HEK293T (cell line): ENCODE data around the gene GAB4.

Source experiments
- CTCF ChIA-PET: fragments of 350-600 bp; formaldehyde crosslinking; extraction: SDS; loops from one replicate; lab custom pipeline; 2021; ENCODE audit warnings: antibody characterized with exemption, inconsistent platforms; lab: Yijun Ruan, JAX
- POLR2A ChIA-PET: fragments of 350-600 bp; formaldehyde crosslinking; extraction: SDS; loops from one replicate; lab custom pipeline; 2020; ENCODE audit warnings: antibody characterized with exemption, inconsistent platforms; lab: Yijun Ruan, JAX
- DNase-seq: peaks from one replicate; pipeline ENCODE4 v3.0.0; 2012; ENCODE audit warnings: mixed read lengths; ENCODE audit errors: extremely low spot score
- ARNT ChIP-seq: fragments of 450-650 bp; IDR thresholded peaks from 2 replicates; pipeline ENCODE4 v1.6.1; 2017; ENCODE audit warnings: mild to moderate bottlenecking
- BHLHE40 ChIP-seq: fragments of 450-650 bp; IDR thresholded peaks from 2 replicates; pipeline ENCODE4 v1.6.1; 2016; ENCODE audit warnings: mild to moderate bottlenecking, moderate library complexity, borderline replicate concordance
- CTBP1 ChIP-seq: fragments of 450-650 bp; IDR thresholded peaks from 2 replicates; pipeline ENCODE4 v1.6.1; 2016; ENCODE audit warnings: borderline replicate concordance
- ELF4 ChIP-seq: fragments of 450-650 bp; IDR thresholded peaks from 2 replicates; pipeline ENCODE4 v1.6.1; 2017; ENCODE audit warnings: antibody characterized with exemption
- FOXA1 ChIP-seq: fragments of 450-650 bp; IDR thresholded peaks from 2 replicates; pipeline ENCODE4 v1.6.1; 2016; ENCODE audit warnings: mild to moderate bottlenecking
- FOXK2 ChIP-seq: fragments of 450-650 bp; IDR thresholded peaks from 2 replicates; pipeline ENCODE4 v1.6.1; 2016; ENCODE audit warnings: mild to moderate bottlenecking
- FOXM1 ChIP-seq: fragments of 450-650 bp; IDR thresholded peaks from 2 replicates; pipeline ENCODE4 v1.6.1; 2017; ENCODE audit warnings: mild to moderate bottlenecking, borderline replicate concordance
- HDGF ChIP-seq: fragments of 450-650 bp; IDR thresholded peaks from 2 replicates; pipeline ENCODE4 v1.6.1; 2017; ENCODE audit warnings: antibody characterized with exemption, borderline replicate concordance
- L3MBTL2 ChIP-seq: fragments of 450-650 bp; conservative IDR thresholded peaks from 2 replicates; pipeline ENCODE4 v1.6.1; 2016; ENCODE audit warnings: mild to moderate bottlenecking
- LEF1 ChIP-seq: fragments of 450-650 bp; IDR thresholded peaks from 2 replicates; pipeline ENCODE4 v1.6.1; 2017; ENCODE audit warnings: mild to moderate bottlenecking, borderline replicate concordance
- NFRKB ChIP-seq: fragments of 450-650 bp; IDR thresholded peaks from 2 replicates; pipeline ENCODE4 v1.6.1; 2016; ENCODE audit warnings: mild to moderate bottlenecking, moderate library complexity
- SP1 ChIP-seq: fragments of 450-650 bp; IDR thresholded peaks from 2 replicates; pipeline ENCODE4 v1.6.1; 2017
- SUZ12 ChIP-seq: fragments of 450-650 bp; IDR thresholded peaks from 2 replicates; pipeline ENCODE4 v1.6.1; 2016; ENCODE audit warnings: mild to moderate bottlenecking
- TARDBP ChIP-seq: fragments of 450-650 bp; IDR thresholded peaks from 2 replicates; pipeline ENCODE4 v1.6.1; 2016
- ZNF384 ChIP-seq: fragments of 450-650 bp; IDR thresholded peaks from 2 replicates; pipeline ENCODE4 v1.6.1; 2016
- TF ChIP-seq, protein P1 (sequence below): fragments of 450-650 bp; IDR thresholded peaks from 2 replicates; pipeline ENCODE4 v1.6.1; 2016

Gene GAB4

DNA sequence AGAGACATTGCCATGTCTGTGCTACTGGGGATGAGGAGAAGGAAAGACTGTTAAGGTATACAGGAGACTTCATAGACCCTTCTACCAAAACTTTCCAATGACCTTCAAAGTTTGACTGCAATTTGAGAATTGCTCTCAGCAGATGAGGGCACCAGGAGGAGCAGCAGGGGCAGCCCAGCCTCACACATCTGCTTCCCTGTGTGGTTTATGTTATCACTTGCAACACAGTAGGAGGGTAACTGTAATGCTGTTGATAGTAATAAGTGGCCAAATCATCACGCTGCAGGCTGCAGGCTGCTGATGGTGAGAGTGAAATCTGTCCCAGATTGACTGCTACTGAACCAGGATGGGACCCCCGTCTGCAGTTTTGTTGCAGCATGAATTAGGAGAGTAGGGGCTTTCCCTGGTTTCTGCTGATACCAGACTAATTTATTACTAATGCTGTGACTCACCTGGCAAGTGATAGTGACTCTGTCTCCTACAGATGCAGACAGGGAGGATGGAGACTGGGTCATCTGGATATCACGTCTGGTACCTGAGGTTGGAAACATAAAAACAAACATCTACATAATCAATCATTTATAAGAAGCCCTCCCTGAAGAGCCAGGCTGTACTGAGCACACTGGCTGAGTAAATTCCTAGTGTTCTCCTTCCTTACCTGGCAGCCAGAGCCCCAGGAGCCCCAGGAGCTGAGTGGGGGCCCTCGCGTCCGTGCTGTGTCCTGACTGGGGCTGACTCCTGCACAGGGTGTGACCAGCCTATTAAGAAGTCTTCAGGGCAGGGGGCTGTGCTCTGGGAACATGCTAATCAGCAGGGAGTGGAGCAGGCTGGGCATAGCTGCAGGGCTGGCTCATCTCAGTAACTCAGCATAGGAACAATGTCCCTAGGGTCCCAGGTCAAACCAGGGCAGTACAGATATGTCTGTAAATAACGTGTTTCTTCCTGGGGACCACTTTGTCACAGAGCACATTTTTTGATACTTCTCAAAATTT is 74.4 kb downstream of the GAB4 start:
- no peak for TF ChIP-seq LEF1
- no peak for TF ChIP-seq NFRKB
- no peak for TF ChIP-seq CTBP1
- no peak for TF ChIP-seq BHLHE40
- TF ChIP-seq SUZ12, result no peak
- TF ChIP-seq FOXM1, result no peak
- POLR2A ChIA-PET, result no interaction called here
- DNase-seq, result no peak
- CTCF ChIA-PET, result no interaction called here

DNA sequence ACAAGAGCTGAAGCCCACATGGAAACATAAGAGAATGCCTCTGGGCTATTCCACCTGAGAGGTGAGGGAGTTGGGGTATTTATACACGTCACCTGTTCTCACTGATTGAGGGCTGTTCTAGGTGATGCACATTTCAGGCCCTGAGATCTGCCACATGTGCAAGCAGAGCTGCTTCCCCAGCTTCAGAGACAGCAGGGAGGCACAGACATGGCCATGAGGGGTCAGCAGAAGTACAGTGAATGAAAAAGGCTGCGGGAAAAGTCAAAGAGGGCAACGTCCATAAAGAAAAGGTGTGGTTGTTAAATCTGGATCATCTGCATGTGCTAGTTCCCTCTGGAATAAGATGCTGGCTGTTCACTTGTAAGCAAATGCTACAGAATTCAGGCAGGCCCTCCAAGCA is 75.4 kb downstream of the GAB4 start:
- no peak for DNase-seq
- ChIA-PET CTCF (interaction anchor here (1.2 kb wide), 1 partner anchor 16 kb away, joined by 3 read pairs; no protein-coding TSS in a partner anchor), POLR2A (no interaction called here)
- TF ChIP-seq BHLHE40 (no peak), ELF4 (no peak), FOXK2 (no peak), NFRKB (no peak), TARDBP (no peak), FOXM1 (no peak), LEF1 (no peak), SUZ12 (no peak), L3MBTL2 (no peak), FOXA1 (no peak), CTBP1 (no peak), ZNF384 (no peak), ARNT (no peak), SP1 (no peak), HDGF (no peak)
- TF ChIP-seq, protein P1, sequence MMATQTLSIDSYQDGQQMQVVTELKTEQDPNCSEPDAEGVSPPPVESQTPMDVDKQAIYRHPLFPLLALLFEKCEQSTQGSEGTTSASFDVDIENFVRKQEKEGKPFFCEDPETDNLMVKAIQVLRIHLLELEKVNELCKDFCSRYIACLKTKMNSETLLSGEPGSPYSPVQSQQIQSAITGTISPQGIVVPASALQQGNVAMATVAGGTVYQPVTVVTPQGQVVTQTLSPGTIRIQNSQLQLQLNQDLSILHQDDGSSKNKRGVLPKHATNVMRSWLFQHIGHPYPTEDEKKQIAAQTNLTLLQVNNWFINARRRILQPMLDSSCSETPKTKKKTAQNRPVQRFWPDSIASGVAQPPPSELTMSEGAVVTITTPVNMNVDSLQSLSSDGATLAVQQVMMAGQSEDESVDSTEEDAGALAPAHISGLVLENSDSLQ, result no peak

DNA sequence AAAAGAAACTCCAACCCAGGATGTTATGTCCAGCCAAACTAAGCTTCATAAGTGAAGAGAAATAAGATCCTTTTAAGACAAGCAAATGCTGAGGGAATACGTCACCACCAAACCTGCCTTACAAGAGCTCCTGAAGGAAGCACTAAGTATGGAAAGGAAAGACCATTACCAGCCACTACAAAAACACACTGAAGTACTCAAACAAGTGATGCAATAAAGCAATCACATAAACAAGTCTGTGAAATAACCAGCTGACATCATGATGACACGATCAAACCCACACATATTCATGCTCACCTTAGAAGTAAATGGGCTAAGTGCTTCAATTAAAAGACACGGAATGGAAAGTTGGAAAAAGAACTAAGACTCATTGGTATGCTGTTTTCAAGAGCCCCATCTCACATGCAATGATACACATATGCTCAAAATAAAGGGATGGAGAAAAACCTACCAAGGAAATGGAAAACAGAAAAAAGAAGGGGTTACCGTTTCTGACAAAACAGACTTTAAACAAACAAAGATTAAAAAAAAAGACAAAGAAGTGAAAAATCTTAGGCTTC is 82.5 kb downstream of the GAB4 start:
- ChIA-PET CTCF (interaction anchor here (0.7 to 2.9 kb wide), 2 partner anchors 117 to 133 kb away, joined by 3 to 9 read pairs; no protein-coding TSS in a partner anchor), POLR2A (no interaction called here)
- no peak for TF ChIP-seq TARDBP
- no peak for TF ChIP-seq FOXK2
- TF ChIP-seq L3MBTL2, result no peak
- TF ChIP-seq ELF4, result no peak
- TF ChIP-seq, protein P1, result no peak
- TF ChIP-seq HDGF, result no peak
- TF ChIP-seq LEF1, result no peak
- no peak for TF ChIP-seq ZNF384
- TF ChIP-seq SUZ12, result no peak
- TF ChIP-seq SP1, result no peak
- TF ChIP-seq BHLHE40, result no peak
- no peak for TF ChIP-seq NFRKB
- no peak for TF ChIP-seq FOXM1
- no peak for TF ChIP-seq ARNT
- TF ChIP-seq FOXA1, result no peak
- no peak for TF ChIP-seq CTBP1
- no peak for DNase-seq

DNA sequence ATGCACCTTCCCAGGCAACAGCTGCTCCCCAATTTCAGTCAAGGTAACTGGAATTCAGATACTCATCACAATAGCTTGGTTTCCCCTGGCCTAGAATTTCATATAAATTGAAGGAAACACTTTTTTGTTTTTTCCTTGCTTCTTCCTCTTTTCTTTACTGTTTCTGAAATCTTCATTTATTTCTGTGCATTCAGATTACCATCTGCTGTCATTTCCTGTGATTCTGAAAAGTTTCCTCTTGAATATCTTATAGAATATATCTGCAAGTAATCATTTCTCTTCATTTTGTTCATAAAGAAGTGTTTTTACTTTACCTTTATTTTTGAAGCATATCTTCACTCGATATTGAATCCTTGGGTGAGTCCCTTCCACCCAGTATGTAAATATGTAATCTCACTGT is 85.3 kb downstream of the GAB4 start:
- ChIA-PET POLR2A (no interaction called here), CTCF (interaction anchor here (1.6 kb wide), 1 partner anchor 136 kb away, joined by 3 read pairs; no protein-coding TSS in a partner anchor)
- TF ChIP-seq ELF4 (no peak), LEF1 (no peak), CTBP1 (no peak), L3MBTL2 (no peak), FOXK2 (no peak), FOXA1 (no peak), BHLHE40 (no peak), ARNT (no peak), TARDBP (no peak), NFRKB (no peak), FOXM1 (no peak), HDGF (no peak), SUZ12 (no peak), ZNF384 (no peak), SP1 (no peak)
- TF ChIP-seq, protein P1, result no peak
- DNase-seq, result no peak

DNA sequence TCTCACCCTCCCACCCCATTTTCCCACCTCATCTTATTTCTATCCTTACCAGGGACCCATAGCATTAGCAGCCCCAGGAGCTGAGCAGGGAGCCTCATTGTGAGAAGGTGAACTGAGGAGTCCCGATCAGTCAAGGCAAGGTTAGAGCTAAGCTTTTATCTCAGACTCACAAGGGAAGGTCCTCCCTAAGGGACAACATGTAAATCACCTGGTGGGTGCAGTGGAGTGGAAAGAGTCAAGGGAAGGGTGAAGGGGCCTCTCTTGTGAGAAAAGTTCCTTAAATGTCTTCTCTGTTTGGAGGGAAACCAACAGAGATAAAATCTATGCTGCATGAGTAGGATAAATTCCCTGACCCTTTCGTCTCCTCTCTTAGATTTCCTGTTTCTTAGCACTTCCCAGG is 85.9 kb downstream of the GAB4 start:
- no peak for DNase-seq
- ChIA-PET POLR2A (no interaction called here), CTCF (interaction anchor here (1.6 kb wide), 1 partner anchor 136 kb away, joined by 3 read pairs; no protein-coding TSS in a partner anchor)
- TF ChIP-seq BHLHE40 (no peak), SUZ12 (no peak), FOXM1 (no peak), ZNF384 (no peak), LEF1 (no peak), FOXK2 (no peak), L3MBTL2 (no peak), NFRKB (no peak), SP1 (no peak), HDGF (no peak), FOXA1 (no peak), CTBP1 (no peak), ELF4 (no peak)
- TF ChIP-seq, protein P1, result no peak
